AG08395 (cell line): Measurements from ENCODE around the gene GLS.

Experiments
- DNase-seq: peaks from one replicate; pipeline ENCODE4 v3.0.0; 2012; ENCODE audit warnings: mixed read lengths, low spot score

GLS gene

GRCh38 chr2:191014653-191015020 is 134.0 kb downstream of the GLS start:
- DNase-seq = no peak
